SU-DHL-6 (cell line): ENCODE measurements around the gene ULK1.

Experiments
- CTCF ChIP-seq: fragments of 200-600 bp; sonication (generic); IDR thresholded peaks from one replicate; pipeline ENCODE4 v1.5.1; 2017; ENCODE audit warnings: antibody characterized with exemption, mild to moderate bottlenecking, low read length, moderate library complexity; ENCODE audit not compliant: insufficient read depth, poor library complexity, severe bottlenecking
- EZH2phosphoT487 ChIP-seq: fragments of 200-600 bp; sonication (generic), shearing (Covaris generic); conservative IDR thresholded peaks from 2 replicates; pipeline ENCODE4 v1.6.1; 2018; ENCODE audit warnings: mild to moderate bottlenecking, antibody characterized with exemption, low read length, moderate library complexity, mixed read lengths

DNA sequence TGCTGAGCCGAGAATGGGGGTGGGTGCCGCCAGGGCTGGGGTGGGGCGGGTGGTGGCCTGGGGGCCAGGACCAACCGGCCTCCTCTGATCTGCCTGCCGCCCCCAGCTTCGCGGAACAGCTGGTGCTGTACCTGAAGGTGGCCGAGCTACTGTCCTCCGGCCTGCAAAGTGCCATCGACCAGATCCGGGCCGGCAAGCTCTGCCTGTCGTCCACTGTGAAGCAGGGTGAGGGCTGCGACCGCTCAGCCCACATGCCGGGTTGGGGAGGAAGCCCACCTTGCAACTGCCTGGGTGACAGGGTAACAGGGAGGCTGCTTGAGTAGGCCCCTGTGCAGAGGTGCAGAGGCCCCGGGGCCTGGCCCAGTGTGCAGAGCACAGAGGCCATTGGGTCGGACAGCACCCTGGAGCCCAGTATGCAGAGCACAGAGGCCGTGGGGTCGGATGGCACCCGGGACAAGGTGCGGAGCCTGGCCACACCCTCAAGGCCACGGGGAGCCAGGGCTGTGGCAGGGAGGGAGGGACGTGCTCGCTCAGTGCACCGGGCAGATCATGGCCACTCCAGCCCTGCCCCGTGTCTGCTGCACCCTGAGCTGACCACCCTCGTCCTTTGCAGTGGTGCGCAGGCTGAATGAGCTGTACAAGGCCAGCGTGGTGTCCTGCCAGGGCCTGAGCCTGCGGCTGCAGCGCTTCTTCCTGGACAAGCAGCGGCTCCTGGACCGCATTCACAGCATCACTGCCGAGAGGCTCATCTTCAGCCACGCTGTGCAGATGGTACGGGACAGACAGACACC lies 25.1 kb downstream of the ULK1 start:
- TF ChIP-seq CTCF = no peak
- TF ChIP-seq EZH2phosphoT487 = no peak
